ENCODE measurements around the gene NLRX1. TPM values are rescaled to one million over a fixed set of nuclear protein-coding genes. Genes with fewer than 3 reads are reported as not detected.
"Not testable (repeated sequence)": the region's sequence is repeated elsewhere in the genome, so short reads cannot be mapped to it uniquely, and the experiment has no call there.

Gene NLRX1
- total and polyA plus RNA-seq, 4 experiments from 2014 or later, result 5.5 to 9.2 (median 8.1) TPM

GRCh38 chr11:119160151-119160550 lies 8.4 kb upstream of the NLRX1 start:
- no peak for DNase-seq
- intact Hi-C loops (cut with micrococcal nuclease), result no loop called here
- no peak overlapping the region for H3K4me3 Mint-ChIP-seq
- no peaks in the 10 kb centered on the region for H3K4me1 ChIP-seq (ENCODE audit: insufficient read depth, low read length)
- H3K27me3 ChIP-seq (ENCODE audit: insufficient read depth, low read length), result no peaks in the 10 kb centered on the region
- H3K36me3 ChIP-seq (ENCODE audit: insufficient read depth, low read length), result no peaks in the 10 kb centered on the region
- no peaks in the 10 kb centered on the region for H3K36me3 Mint-ChIP-seq
- H3K27me3 Mint-ChIP-seq, result peaks cover 1 to 4% of the 10 kb centered on the region in 2 donors
- H3K4me3 ChIP-seq (ENCODE audit: low read length in 2 of 2), result no peak overlapping the region
- H3K9me3 ChIP-seq (ENCODE audit: control insufficient read depth in 1 of 2, low read length in 2 of 2), result no peaks in the 10 kb centered on the region
- H3K4me1 Mint-ChIP-seq, result peaks cover 0 to 1% (median 0%) of the 10 kb centered on the region in 4 donors
- POLR2A ChIA-PET (ENCODE audit: partially characterized antibody), result interaction anchor here (1.6 kb wide), 1 partner anchor 9 kb away, joined by 6 read pairs; the partner anchor contains the start of gene NLRX1
- no peaks in the 10 kb centered on the region for H3K9me3 Mint-ChIP-seq
- CTCF ChIA-PET (ENCODE audit: partially characterized antibody), result interaction anchor here (1.0 to 1.8 kb wide), 3 partner anchors 9 to 161 kb away, joined by 3 to 13 read pairs (median 3); partner anchors contain the start of gene NLRX1
- H3K27ac Mint-ChIP-seq, result no peak overlapping the region
- H3K27ac ChIP-seq (ENCODE audit: low read depth, low read length), result no peak overlapping the region

DNA sequence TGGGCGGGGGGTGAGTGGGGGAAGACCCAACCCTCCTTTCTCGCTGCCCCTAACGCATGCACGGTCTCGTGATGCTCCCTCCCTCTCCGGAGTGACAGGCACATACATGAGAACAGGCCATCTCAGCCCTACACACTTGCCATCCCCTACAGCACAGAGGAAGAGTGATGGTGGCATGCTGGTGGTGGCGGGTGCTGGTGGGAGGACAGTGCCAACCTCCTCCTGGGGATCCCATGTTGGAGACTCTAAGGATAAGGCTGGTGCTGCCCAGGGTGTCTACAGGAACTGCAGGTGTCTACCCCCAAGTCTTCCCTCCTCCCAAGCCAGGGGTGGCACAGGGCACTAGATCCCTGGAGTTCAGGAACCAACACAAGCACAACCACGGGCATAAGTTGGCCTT lies 6.7 kb upstream of the NLRX1 start:
- no peaks in the 10 kb centered on the region for H3K9me3 Mint-ChIP-seq
- H3K27me3 Mint-ChIP-seq, result no peaks in the 10 kb centered on the region
- H3K9me3 ChIP-seq (ENCODE audit: control insufficient read depth in 1 of 2, low read length in 2 of 2), result no peaks in the 10 kb centered on the region
- H3K4me1 Mint-ChIP-seq, result no peaks in the 10 kb centered on the region
- no peak overlapping the region for H3K27ac Mint-ChIP-seq
- no peaks in the 10 kb centered on the region for H3K27me3 ChIP-seq (ENCODE audit: insufficient read depth, low read length)
- DNase-seq, result no peak
- no peak overlapping the region for H3K4me3 ChIP-seq (ENCODE audit: low read length in 2 of 2)
- H3K4me3 Mint-ChIP-seq, result no peak overlapping the region
- POLR2A ChIA-PET (ENCODE audit: partially characterized antibody), result no interaction called here
- no peaks in the 10 kb centered on the region for H3K36me3 Mint-ChIP-seq
- H3K4me1 ChIP-seq (ENCODE audit: insufficient read depth, low read length), result no peaks in the 10 kb centered on the region
- H3K27ac ChIP-seq (ENCODE audit: low read depth, low read length), result no peak overlapping the region
- H3K36me3 ChIP-seq (ENCODE audit: insufficient read depth, low read length), result no peaks in the 10 kb centered on the region
- intact Hi-C loops (cut with micrococcal nuclease), result no loop called here
- CTCF ChIA-PET (ENCODE audit: partially characterized antibody), result no interaction called here

- ChIA-PET CTCF (ENCODE audit: partially characterized antibody) (interaction anchor here (0.9 to 4.4 kb wide), 5 partner anchors 9 to 158 kb away, joined by 3 to 32 read pairs (median 3); no protein-coding TSS in a partner anchor), POLR2A (ENCODE audit: partially characterized antibody) (no interaction called here)
- H3K27me3 ChIP-seq (ENCODE audit: insufficient read depth, low read length), result no peaks in the 10 kb centered on the region
- H3K9me3 Mint-ChIP-seq, result no peaks in the 10 kb centered on the region
- H3K27ac ChIP-seq (ENCODE audit: low read depth, low read length), result no peak overlapping the region
- H3K4me1 ChIP-seq (ENCODE audit: insufficient read depth, low read length), result peaks cover 6% of the 10 kb centered on the region
- no peaks in the 10 kb centered on the region for H3K27me3 Mint-ChIP-seq
- peak overlapping the region in 1 of 7 donors; percentile 32 for H3K27ac Mint-ChIP-seq
- intact Hi-C loops (cut with micrococcal nuclease), result loop anchor here (5.0 kb wide), 1 partner anchor 44 kb away; the partner anchor contains the start of gene HINFP
- H3K4me3 ChIP-seq (ENCODE audit: low read length in 2 of 2), result no peak overlapping the region
- no peaks in the 10 kb centered on the region for H3K36me3 Mint-ChIP-seq
- no peaks in the 10 kb centered on the region for H3K36me3 ChIP-seq (ENCODE audit: insufficient read depth, low read length)
- peaks cover 1 to 10% (median 8%) of the 10 kb centered on the region in 4 donors for H3K4me1 Mint-ChIP-seq
- H3K4me3 Mint-ChIP-seq, result no peak overlapping the region
- DNase-seq, result no peak
- no peaks in the 10 kb centered on the region for H3K9me3 ChIP-seq (ENCODE audit: control insufficient read depth in 1 of 2, low read length in 2 of 2)
Measured at GRCh38 chr11:119166368-119167076, 2.0 kb upstream of the NLRX1 start.

DNA sequence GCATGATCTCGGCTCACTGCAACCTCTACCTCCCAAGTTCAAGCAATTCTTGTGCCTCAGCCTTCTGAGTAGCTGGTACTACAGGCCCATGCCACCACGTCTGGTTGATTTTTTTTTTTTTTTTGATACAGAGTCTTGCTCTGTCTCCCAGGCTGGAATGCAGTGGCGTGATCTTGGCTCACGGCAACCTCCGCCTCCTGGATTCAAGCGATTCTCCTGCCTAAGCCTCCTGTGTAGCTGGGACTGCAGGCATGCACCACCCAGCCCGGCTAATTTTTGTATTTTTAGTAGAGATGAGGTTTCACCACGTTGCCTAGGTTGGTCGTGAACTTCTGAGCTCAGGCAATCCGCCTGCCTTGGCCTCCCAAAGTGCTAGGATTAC lies 1.5 kb upstream of the NLRX1 start:
- H3K27ac ChIP-seq (ENCODE audit: low read depth, low read length); H3K4me3 ChIP-seq (ENCODE audit: low read length in 2 of 2); H3K4me1 Mint-ChIP-seq; H3K9me3 Mint-ChIP-seq; H3K4me1 ChIP-seq (ENCODE audit: insufficient read depth, low read length); DNase-seq; H3K27me3 ChIP-seq (ENCODE audit: insufficient read depth, low read length); H3K36me3 Mint-ChIP-seq; POLR2A ChIA-PET (ENCODE audit: partially characterized antibody); H3K27ac Mint-ChIP-seq; H3K9me3 ChIP-seq (ENCODE audit: control insufficient read depth in 1 of 2, low read length in 2 of 2); H3K27me3 Mint-ChIP-seq; H3K36me3 ChIP-seq (ENCODE audit: insufficient read depth, low read length): not testable (repeated sequence)
- H3K4me3 Mint-ChIP-seq, result peak overlapping the region in 2 of 8 donors; percentile 15 to 31
- intact Hi-C loops (cut with micrococcal nuclease), result loop anchor here (5.0 kb wide), 1 partner anchor 45 kb away; the partner anchor contains the start of gene HINFP
- CTCF ChIA-PET (ENCODE audit: partially characterized antibody), result interaction anchor here (0.9 to 4.4 kb wide), 5 partner anchors 10 to 157 kb away, joined by 3 to 32 read pairs (median 3); no protein-coding TSS in a partner anchor

DNA sequence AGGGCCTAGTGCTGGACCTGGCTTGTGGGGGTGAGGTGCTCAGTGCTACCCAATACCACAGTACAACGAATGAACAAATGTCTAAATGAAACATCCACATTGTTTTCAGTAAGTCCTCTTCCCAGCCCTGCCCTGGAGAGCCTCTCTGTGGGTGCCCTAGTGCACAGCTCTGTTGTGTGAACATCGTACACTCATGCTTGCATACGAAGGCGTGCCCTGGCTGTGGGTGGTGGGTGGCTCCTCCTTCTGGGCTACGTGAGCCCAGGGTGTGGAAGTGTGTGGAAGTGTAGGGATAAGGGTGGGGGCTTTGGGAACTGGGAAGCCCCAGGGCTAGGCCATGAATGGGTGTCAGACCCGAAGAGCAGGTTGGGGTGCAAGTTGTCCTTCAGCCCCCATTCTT lies 592 bp upstream of the NLRX1 start:
- peaks cover 1 to 10% (median 8%) of the 10 kb centered on the region in 4 donors for H3K4me1 Mint-ChIP-seq
- POLR2A ChIA-PET (ENCODE audit: partially characterized antibody), result no interaction called here

GRCh38 chr11:119169282-119169719 lies 776 bp downstream of the NLRX1 start:
- POLR2A ChIA-PET (ENCODE audit: partially characterized antibody), result interaction anchor here (0.6 to 1.9 kb wide), 24 partner anchors 9 to 1242 kb away, joined by 3 to 13 read pairs (median 4); partner anchors contain the start of genes ABCG4, C2CD2L, CBL and CENATAC
- peaks cover 6% of the 10 kb centered on the region for H3K4me1 ChIP-seq (ENCODE audit: insufficient read depth, low read length)
- peak overlapping the region; percentile 8 to 90 (median 85) for H3K27ac Mint-ChIP-seq
- no peaks in the 10 kb centered on the region for H3K27me3 ChIP-seq (ENCODE audit: insufficient read depth, low read length)
- H3K4me3 Mint-ChIP-seq, result peak overlapping the region; percentile 89 to 91 (median 90)
- intact Hi-C loops (cut with micrococcal nuclease), result loop anchor here (5.0 kb wide), 1 partner anchor 47 kb away; the partner anchor contains the start of gene HINFP
- no peaks in the 10 kb centered on the region for H3K9me3 Mint-ChIP-seq
- no peaks in the 10 kb centered on the region for H3K9me3 ChIP-seq (ENCODE audit: control insufficient read depth in 1 of 2, low read length in 2 of 2)
- H3K27ac ChIP-seq (ENCODE audit: low read depth, low read length), result peak overlapping the region; percentile 67
- CTCF ChIA-PET (ENCODE audit: partially characterized antibody), result interaction anchor here (0.6 to 4.4 kb wide), 29 partner anchors 9 to 187 kb away, joined by 3 to 32 read pairs (median 5); partner anchors contain the start of genes C2CD2L, DPAGT1 and VPS11
- H3K4me1 Mint-ChIP-seq, result peaks cover 1 to 10% (median 8%) of the 10 kb centered on the region in 4 donors
- no peaks in the 10 kb centered on the region for H3K36me3 ChIP-seq (ENCODE audit: insufficient read depth, low read length)
- peaks cover 3 to 7% of the 10 kb centered on the region in 2 donors for H3K36me3 Mint-ChIP-seq
- peak in 2 of 5 donors; percentile 19 for DNase-seq
- peak overlapping the region; percentile 78 to 79 for H3K4me3 ChIP-seq (ENCODE audit: low read length in 2 of 2)
- no peaks in the 10 kb centered on the region for H3K27me3 Mint-ChIP-seq

More for the DNA sequence above, 592 bp upstream of the NLRX1 start:
- intact Hi-C loops (cut with micrococcal nuclease), result loop anchor here (1.0 to 5.0 kb wide), 5 partner anchors 29 to 155 kb away; partner anchors contain the start of gene HINFP
- H3K27me3 ChIP-seq (ENCODE audit: insufficient read depth, low read length), result no peaks in the 10 kb centered on the region
- Mint-ChIP-seq H3K36me3 (peaks cover 0 to 2% of the 10 kb centered on the region in 2 donors), H3K27me3 (no peaks in the 10 kb centered on the region), H3K9me3 (no peaks in the 10 kb centered on the region), H3K4me3 (peak overlapping the region in 7 of 8 donors; percentile 69 to 87 (median 79)), H3K27ac (peak overlapping the region in 6 of 7 donors; percentile 10 to 89 (median 72))
- H3K27ac ChIP-seq (ENCODE audit: low read depth, low read length), result peak overlapping the region; percentile 67
- H3K4me1 ChIP-seq (ENCODE audit: insufficient read depth, low read length), result peaks cover 6% of the 10 kb centered on the region
- H3K4me3 ChIP-seq (ENCODE audit: low read length in 2 of 2), result no peak overlapping the region
- H3K36me3 ChIP-seq (ENCODE audit: insufficient read depth, low read length), result no peaks in the 10 kb centered on the region
- no peak for DNase-seq
- CTCF ChIA-PET (ENCODE audit: partially characterized antibody), result interaction anchor here (0.7 to 4.4 kb wide), 4 partner anchors 27 to 156 kb away, joined by 3 to 32 read pairs (median 8); no protein-coding TSS in a partner anchor
- no peaks in the 10 kb centered on the region for H3K9me3 ChIP-seq (ENCODE audit: control insufficient read depth in 1 of 2, low read length in 2 of 2)

DNA sequence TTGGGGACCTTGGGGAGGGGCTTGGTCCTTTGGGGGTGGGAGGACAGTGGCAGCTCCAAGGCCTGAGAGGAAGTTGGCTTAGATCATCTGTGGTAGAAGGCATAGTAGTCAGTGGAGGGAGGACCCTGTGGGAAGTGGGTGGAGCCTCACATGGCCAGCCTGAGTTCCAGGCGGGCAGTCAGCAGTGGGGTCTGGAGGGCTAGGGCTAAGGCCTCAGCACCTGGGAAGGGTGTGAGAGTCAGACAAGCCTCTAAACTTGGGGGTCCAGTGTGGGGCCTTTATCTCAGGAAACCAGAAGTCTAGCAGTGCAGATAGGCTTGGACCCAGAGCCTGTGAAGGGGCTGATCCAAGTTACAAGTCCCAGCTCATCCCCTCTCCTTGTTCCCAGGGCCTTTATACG lies 4.0 kb downstream of the NLRX1 start:
- Histone ChIP-seq H3K27me3 (ENCODE audit: insufficient read depth, low read length) (no peaks in the 10 kb centered on the region), H3K27ac (ENCODE audit: low read depth, low read length) (no peak overlapping the region), H3K4me1 (ENCODE audit: insufficient read depth, low read length) (peaks cover 6% of the 10 kb centered on the region), H3K9me3 (ENCODE audit: control insufficient read depth in 1 of 2, low read length in 2 of 2) (no peaks in the 10 kb centered on the region), H3K36me3 (ENCODE audit: insufficient read depth, low read length) (peaks cover 7% of the 10 kb centered on the region), H3K4me3 (ENCODE audit: low read length in 2 of 2) (no peak overlapping the region)
- Mint-ChIP-seq H3K9me3 (no peaks in the 10 kb centered on the region), H3K4me3 (no peak overlapping the region), H3K4me1 (peaks cover 1 to 16% (median 8%) of the 10 kb centered on the region in 4 donors), H3K36me3 (peaks cover 10 to 14% of the 10 kb centered on the region in 2 donors), H3K27ac (no peak overlapping the region), H3K27me3 (no peaks in the 10 kb centered on the region)
- intact Hi-C loops (cut with micrococcal nuclease), result no loop called here
- CTCF ChIA-PET (ENCODE audit: partially characterized antibody), result interaction anchor here (0.9 to 2.4 kb wide), 3 partner anchors 9 to 23 kb away, joined by 3 to 8 read pairs (median 3); no protein-coding TSS in a partner anchor
- POLR2A ChIA-PET (ENCODE audit: partially characterized antibody), result no interaction called here
- DNase-seq, result no peak
